IMR-90 (cell line): ENCODE data around the gene DAP3. TPM values are rescaled to one million over a fixed set of nuclear protein-coding genes. Genes with fewer than 3 reads are reported as not detected.

ENCODE experiments used
- ATAC-seq: fragments of 200-7000 bp; cut with Tn5 transposase; 2 replicates; pipeline ENCODE4 v1.9.1; 2020; ENCODE audit warnings: low read depth, mild to moderate bottlenecking, moderate library complexity
- BruUV-seq: library from RNA; stranded (reverse); fragments of 400-500 nt; replicated peaks from 2 replicates; lab custom pipeline; 2021; lab: Mats Ljungman, UMichigan
- CTCF ChIA-PET: fragments of 300-600 bp; formaldehyde crosslinking; extraction: SDS; loops from one replicate; lab custom pipeline; 2021; ENCODE audit warnings: antibody characterized with exemption; lab: Yijun Ruan, JAX
- POLR2A ChIA-PET: fragments of 300-600 bp; sonication (Branson Sonifier 250); formaldehyde crosslinking; loops from one replicate; lab custom pipeline; 2022; ENCODE audit warnings: antibody characterized with exemption; ENCODE audit not compliant: unreplicated experiment; lab: Charles Lee
- DNase-seq: peaks from one replicate; pipeline ENCODE4 v3.0.0; 2013
- H2AFZ ChIP-seq: replicated peaks from 2 replicates; pipeline ENCODE3; 2013; ENCODE audit warnings: low read length, mild to moderate bottlenecking; ENCODE audit not compliant: poor library complexity
- H2AK5ac ChIP-seq: 2 replicates; pipeline ENCODE4 v1.6.1; 2013; ENCODE audit warnings: low read depth, low read length, inconsistent platforms
- H2AK9ac ChIP-seq: replicated peaks from 2 replicates; pipeline ENCODE3; 2013; ENCODE audit warnings: mild to moderate bottlenecking, low read depth, low read length, moderate library complexity; ENCODE audit not compliant: poor library complexity
- H2BK120ac ChIP-seq: 2 replicates; pipeline ENCODE4 v1.6.1; 2013; ENCODE audit warnings: low read depth, low read length, inconsistent platforms
- H2BK15ac ChIP-seq: 3 replicates; pipeline ENCODE4 v1.6.1; 2013; ENCODE audit warnings: low read depth, low read length, inconsistent platforms
- H2BK20ac ChIP-seq: 2 replicates; pipeline ENCODE4 v1.6.1; 2013; ENCODE audit warnings: low read depth, mild to moderate bottlenecking, inconsistent platforms, low read length, moderate library complexity
- H2BK5ac ChIP-seq: 2 replicates; pipeline ENCODE4 v1.6.1; 2013; ENCODE audit warnings: mild to moderate bottlenecking, low read depth, low read length, inconsistent platforms; ENCODE audit not compliant: poor library complexity, severe bottlenecking
- H3K14ac ChIP-seq: replicated peaks from 2 replicates; pipeline ENCODE4 v1.6.1; 2013; ENCODE audit warnings: low read depth, low read length, inconsistent platforms
- H3K18ac ChIP-seq: 2 replicates; pipeline ENCODE4 v1.6.1; 2013; ENCODE audit warnings: low read depth, low read length, control low read depth
- H3K23ac ChIP-seq: 2 replicates; pipeline ENCODE4 v1.6.1; 2013; ENCODE audit warnings: low read depth, low read length, inconsistent platforms
- H3K27ac ChIP-seq: 2 replicates; pipeline ENCODE4 v1.5.1; 2013; ENCODE audit warnings: mild to moderate bottlenecking, control low read depth, low read length; ENCODE audit not compliant: insufficient read depth
- H3K27me3 ChIP-seq: 2 replicates; pipeline ENCODE4 v1.6.1; 2013; ENCODE audit warnings: low read length; ENCODE audit not compliant: control insufficient read depth, insufficient read depth
- H3K36me3 ChIP-seq: 2 replicates; pipeline ENCODE4 v1.6.1; 2013; ENCODE audit warnings: low read length, mixed read lengths; ENCODE audit not compliant: control insufficient read depth, insufficient read depth
- H3K4ac ChIP-seq: 2 replicates; pipeline ENCODE4 v1.6.1; 2013; ENCODE audit warnings: low read depth, low read length, inconsistent platforms
- H3K4me1 ChIP-seq: 2 replicates; pipeline ENCODE4 v1.6.1; 2013; ENCODE audit warnings: low read length, mixed read lengths; ENCODE audit not compliant: control insufficient read depth, insufficient read depth
- H3K4me2 ChIP-seq: 2 replicates; pipeline ENCODE4 v1.6.1; 2013; ENCODE audit warnings: low read depth, mild to moderate bottlenecking, control low read depth, low read length, moderate library complexity
- H3K4me3 ChIP-seq: 2 replicates; pipeline ENCODE4 v1.5.1; 2013; ENCODE audit warnings: low read depth, mild to moderate bottlenecking, control low read depth, low read length, moderate library complexity; ENCODE audit not compliant: insufficient read depth
- H3K56ac ChIP-seq: 2 replicates; pipeline ENCODE4 v1.6.1; 2013; ENCODE audit warnings: low read length, inconsistent platforms; ENCODE audit not compliant: insufficient read depth; ENCODE audit errors: extremely low read depth
- H3K79me1 ChIP-seq, 2 experiments: 2 replicates each; pipeline ENCODE4 v1.6.1; 2013; ENCODE audit warnings: low read length in 2 of 2, inconsistent platforms in 1 of 2, low read depth in 1 of 2
- H3K9ac ChIP-seq: 2 replicates; pipeline ENCODE4 v1.6.1; 2013; ENCODE audit warnings: low read depth, low read length, control low read depth
- H3K9me1 ChIP-seq: 2 replicates; pipeline ENCODE4 v1.6.1; 2013; ENCODE audit warnings: low read length, inconsistent platforms; ENCODE audit not compliant: insufficient read depth
- H3K9me3 ChIP-seq: 2 replicates; pipeline ENCODE4 v1.6.1; 2013; ENCODE audit warnings: low read length; ENCODE audit not compliant: control insufficient read depth, insufficient read depth
- H4K20me1 ChIP-seq: 2 replicates; pipeline ENCODE4 v1.6.1; 2013; ENCODE audit warnings: low read length, inconsistent platforms; ENCODE audit not compliant: insufficient read depth
- H4K5ac ChIP-seq: 2 replicates; pipeline ENCODE4 v1.6.1; 2013; ENCODE audit warnings: mild to moderate bottlenecking, low read depth, low read length, control low read depth
- H4K8ac ChIP-seq, 2 experiments: 2 replicates each; pipeline ENCODE4 v1.6.1; 2013; ENCODE audit warnings: low read depth in 2 of 2, low read length in 2 of 2, control low read depth in 1 of 2, inconsistent platforms in 1 of 2
- H4K91ac ChIP-seq: 2 replicates; pipeline ENCODE4 v1.6.1; 2013; ENCODE audit warnings: low read depth, low read length, inconsistent platforms; ENCODE audit not compliant: insufficient read depth
- BHLHE40 ChIP-seq: fragments of 150-350 bp; IDR thresholded peaks from 2 replicates; pipeline ENCODE4 v1.6.1; 2016; ENCODE audit warnings: mild to moderate bottlenecking, low read depth, low read length
- CEBPB ChIP-seq: IDR thresholded peaks from 2 replicates; pipeline ENCODE4 v1.6.1; 2012; ENCODE audit warnings: low read depth, low read length, improper control_type of control experiment
- CHD1 ChIP-seq: IDR thresholded peaks from 2 replicates; pipeline ENCODE4 v1.6.1; 2012; ENCODE audit warnings: low read depth, low read length, improper control_type of control experiment
- ELK1 ChIP-seq: fragments of 150-350 bp; IDR thresholded peaks from 2 replicates; pipeline ENCODE4 v1.6.1; 2016; ENCODE audit warnings: low read depth, mild to moderate bottlenecking, low read length, moderate library complexity, borderline replicate concordance
- FOS ChIP-seq: fragments of 150-350 bp; IDR thresholded peaks from 2 replicates; pipeline ENCODE4 v1.6.1; 2016; ENCODE audit warnings: low read depth, low read length
- MAFK ChIP-seq: IDR thresholded peaks from 2 replicates; pipeline ENCODE4 v1.6.1; 2012; ENCODE audit warnings: low read depth, low read length, improper control_type of control experiment
- MAZ ChIP-seq: IDR thresholded peaks from 2 replicates; pipeline ENCODE4 v1.6.1; 2012; ENCODE audit warnings: low read depth, mild to moderate bottlenecking, low read length, improper control_type of control experiment, moderate library complexity, borderline replicate concordance
- MXI1 ChIP-seq: IDR thresholded peaks from 2 replicates; pipeline ENCODE4 v1.6.1; 2012; ENCODE audit warnings: low read depth, mild to moderate bottlenecking, low read length, moderate library complexity, borderline replicate concordance
- NFE2L2 ChIP-seq: fragments of 150-350 bp; IDR thresholded peaks from 2 replicates; pipeline ENCODE4 v1.6.1; 2016; ENCODE audit warnings: low read depth, mild to moderate bottlenecking, low read length
- POLR2A ChIP-seq: IDR thresholded peaks from 2 replicates; pipeline ENCODE4 v1.6.1; 2012; ENCODE audit warnings: mild to moderate bottlenecking, low read depth, low read length
- RAD21 ChIP-seq: IDR thresholded peaks from 2 replicates; pipeline ENCODE4 v1.6.1; 2012; ENCODE audit warnings: low read length, improper control_type of control experiment
- RCOR1 ChIP-seq: IDR thresholded peaks from 2 replicates; pipeline ENCODE4 v1.6.1; 2012; ENCODE audit warnings: mild to moderate bottlenecking, low read length, improper control_type of control experiment; ENCODE audit not compliant: insufficient replicate concordance
- RFX5 ChIP-seq: IDR thresholded peaks from 2 replicates; pipeline ENCODE4 v1.8.0; 2012; ENCODE audit warnings: low read depth, mild to moderate bottlenecking, low read length, moderate library complexity
- SMC3 ChIP-seq: fragments of 150-350 bp; IDR thresholded peaks from 2 replicates; pipeline ENCODE4 v1.6.1; 2016; ENCODE audit warnings: low read depth, mild to moderate bottlenecking, antibody characterized with exemption, low read length, moderate library complexity
- WGBS, 2 experiments: methylation state at CpG; one replicate each; pipeline versions ENCODE4 v1.1.5 to v1.1.7; 2013; ENCODE audit warnings: missing lambda C conversion rate in 2 of 2; ENCODE audit not compliant: insufficient read length in 1 of 2; ENCODE audit errors: extremely low coverage in 2 of 2; 5-methylcytosine and 5-hydroxymethylcytosine counted together
- dilution Hi-C: fragments of 300-500 bp; cut with HindIII; formaldehyde crosslinking; loops from one replicate; pipeline ENCODE4 v1.14.3; 2018; ENCODE audit warnings: low sequenced_read_pairs; ENCODE audit not compliant: unreplicated experiment
- in situ Hi-C: fragments of 300-500 bp; cut with MboI; formaldehyde crosslinking; loops from 3 replicates; pipeline ENCODE4 v1.14.3; 2019; ENCODE audit warnings: low sequenced_read_pairs, inconsistent platforms, mixed read lengths
- intact Hi-C: fragments of 100-400 bp; cut with micrococcal nuclease; formaldehyde crosslinking; loops from 2 replicates; pipeline ENCODE4 v1.10.0; 2022
- polyA plus RNA-seq, 3 experiments: library from polyadenylated mRNA; depleted of rRNA; stranded (reverse); fragments of >200 nt; gene quantifications; 2 replicates each; pipeline ENCODE4 v1.2.3, GENCODE V29; 2012; ENCODE audit warnings: low replicate concordance in 1 of 3
- total RNA-seq: library from RNA; depleted of rRNA; stranded (reverse); fragments of >200 nt; gene quantifications from 2 replicates; pipeline ENCODE4 v1.2.3, GENCODE V29; 2012
- TF ChIP-seq, protein P1 (sequence below): fragments of 150-350 bp; IDR thresholded peaks from 2 replicates; pipeline ENCODE4 v1.6.1; 2017; ENCODE audit warnings: mild to moderate bottlenecking, antibody characterized with exemption, low read length, low read depth
- TF ChIP-seq, protein P2 (sequence below): conservative IDR thresholded peaks from 2 replicates; pipeline ENCODE4 v1.5.1; 2012; ENCODE audit warnings: mild to moderate bottlenecking, low read depth, low read length, improper control_type of control experiment

Gene DAP3
- total and polyA plus RNA-seq, 2 of the 4 experiments (the other 2 are of a cell fraction): 48.6 to 126 TPM

DNA sequence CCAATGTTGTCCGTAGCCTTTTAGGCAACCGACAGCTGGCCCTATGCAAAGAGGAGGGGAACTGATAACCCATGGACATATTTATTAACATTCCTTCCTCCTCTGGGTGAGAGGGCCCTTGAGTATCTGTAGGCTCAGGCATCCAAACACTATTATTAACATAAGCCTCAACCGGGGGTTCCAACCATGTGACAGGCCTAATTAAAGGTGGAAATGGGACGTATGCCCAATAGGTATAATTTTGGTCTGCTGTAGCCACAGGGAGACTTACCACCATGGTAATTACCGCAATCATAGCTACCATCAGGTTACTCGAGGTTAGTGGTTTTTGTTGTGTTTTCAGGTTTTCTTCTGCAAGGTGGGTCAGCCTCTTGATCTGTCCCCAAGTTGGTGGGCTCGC is 5.3 kb downstream of the DAP3 start:
- no TSS peak for BruUV-seq
- CTCF ChIA-PET: no interaction called here

More for the DNA sequence above, 5.3 kb downstream of the DAP3 start:
- no peaks in the 10 kb centered on the region; the same call in 1 of the 2 replicates for H3K9me1 ChIP-seq
- no peak overlapping the region for H2BK120ac ChIP-seq
- no peak for TF ChIP-seq MXI1
- TF ChIP-seq MAFK: no peak
- no peak for TF ChIP-seq MAZ
- TF ChIP-seq POLR2A: no peak
- TF ChIP-seq, protein P1, sequence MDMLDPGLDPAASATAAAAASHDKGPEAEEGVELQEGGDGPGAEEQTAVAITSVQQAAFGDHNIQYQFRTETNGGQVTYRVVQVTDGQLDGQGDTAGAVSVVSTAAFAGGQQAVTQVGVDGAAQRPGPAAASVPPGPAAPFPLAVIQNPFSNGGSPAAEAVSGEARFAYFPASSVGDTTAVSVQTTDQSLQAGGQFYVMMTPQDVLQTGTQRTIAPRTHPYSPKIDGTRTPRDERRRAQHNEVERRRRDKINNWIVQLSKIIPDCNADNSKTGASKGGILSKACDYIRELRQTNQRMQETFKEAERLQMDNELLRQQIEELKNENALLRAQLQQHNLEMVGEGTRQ: no peak
- no peak for TF ChIP-seq SMC3
- TF ChIP-seq RCOR1: no peak
- TF ChIP-seq RFX5: no peak
- TF ChIP-seq CEBPB: no peak
- no peak for TF ChIP-seq ELK1
- TF ChIP-seq BHLHE40: no peak
- no peak for TF ChIP-seq RAD21
- no peak for TF ChIP-seq FOS
- TF ChIP-seq NFE2L2: no peak
- no peak for TF ChIP-seq CHD1
- TF ChIP-seq, protein P2, sequence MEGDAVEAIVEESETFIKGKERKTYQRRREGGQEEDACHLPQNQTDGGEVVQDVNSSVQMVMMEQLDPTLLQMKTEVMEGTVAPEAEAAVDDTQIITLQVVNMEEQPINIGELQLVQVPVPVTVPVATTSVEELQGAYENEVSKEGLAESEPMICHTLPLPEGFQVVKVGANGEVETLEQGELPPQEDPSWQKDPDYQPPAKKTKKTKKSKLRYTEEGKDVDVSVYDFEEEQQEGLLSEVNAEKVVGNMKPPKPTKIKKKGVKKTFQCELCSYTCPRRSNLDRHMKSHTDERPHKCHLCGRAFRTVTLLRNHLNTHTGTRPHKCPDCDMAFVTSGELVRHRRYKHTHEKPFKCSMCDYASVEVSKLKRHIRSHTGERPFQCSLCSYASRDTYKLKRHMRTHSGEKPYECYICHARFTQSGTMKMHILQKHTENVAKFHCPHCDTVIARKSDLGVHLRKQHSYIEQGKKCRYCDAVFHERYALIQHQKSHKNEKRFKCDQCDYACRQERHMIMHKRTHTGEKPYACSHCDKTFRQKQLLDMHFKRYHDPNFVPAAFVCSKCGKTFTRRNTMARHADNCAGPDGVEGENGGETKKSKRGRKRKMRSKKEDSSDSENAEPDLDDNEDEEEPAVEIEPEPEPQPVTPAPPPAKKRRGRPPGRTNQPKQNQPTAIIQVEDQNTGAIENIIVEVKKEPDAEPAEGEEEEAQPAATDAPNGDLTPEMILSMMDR: no peak
- H3K4me3 ChIP-seq: no peak overlapping the region
- no peak overlapping the region for H2BK20ac ChIP-seq
- no peak overlapping the region for H2BK15ac ChIP-seq
- no peak overlapping the region for H3K18ac ChIP-seq
- no peak overlapping the region for H3K4me2 ChIP-seq
- intact Hi-C loops (no loop called here), dilution Hi-C loops (no loop called here), in situ Hi-C loops (no loop called here)
- no peak overlapping the region for H3K27ac ChIP-seq
- H3K56ac ChIP-seq: no peak overlapping the region
- ATAC-seq (no peak), DNase-seq (no peak)
- H4K20me1 ChIP-seq: peaks cover 35% of the 10 kb centered on the region
- H4K91ac ChIP-seq: no peak overlapping the region
- POLR2A ChIA-PET: no interaction called here
- H3K9ac ChIP-seq: no peak overlapping the region
- H4K5ac ChIP-seq: no peak overlapping the region
- H2AK5ac ChIP-seq: no peak overlapping the region
- no peaks in the 10 kb centered on the region; the same call in 1 of the 2 replicates for H3K36me3 ChIP-seq
- peaks cover 2% of the 10 kb centered on the region; the same call in 1 of the 2 replicates for H3K4me1 ChIP-seq
- H2AFZ ChIP-seq: no peak overlapping the region
- H4K8ac ChIP-seq: no peak overlapping the region
- H3K14ac ChIP-seq: no peak overlapping the region
- H3K23ac ChIP-seq: no peak overlapping the region
- H3K9me3 ChIP-seq: no peaks in the 10 kb centered on the region
- no CpG with 5 or more reads among the region's 7 CpGs for WGBS, 2 experiments
- H2BK5ac ChIP-seq: no peak overlapping the region
- peaks cover 3 to 52% of the 10 kb centered on the region in 2 experiments; a peak in 3 of 4 replicates for H3K79me1 ChIP-seq
- no peak overlapping the region for H3K4ac ChIP-seq
- H3K27me3 ChIP-seq: no peaks in the 10 kb centered on the region
- H2AK9ac ChIP-seq: no peak overlapping the region
